Astrocyte (in vitro differentiated cells and primary cell): ENCODE measurements around the gene PILRA.

Source experiments
- CTCF ChIP-seq: IDR thresholded peaks from 2 replicates; pipeline ENCODE4 v1.5.1; 2011; ENCODE audit warnings: low read depth, mild to moderate bottlenecking, inconsistent platforms, low read length, moderate library complexity; ENCODE audit not compliant: insufficient read depth
- EZH2 ChIP-seq: IDR thresholded peaks from 2 replicates; pipeline ENCODE4 v1.6.1; 2012; ENCODE audit warnings: mild to moderate bottlenecking, low read length, inconsistent platforms; ENCODE audit not compliant: insufficient read depth

GRCh38 chr7:100428199-100428966, 55.1 kb downstream of the PILRA start, which contains the start of gene ZCWPW1:
- TF ChIP-seq EZH2 (no peak), CTCF (no peak)
